Heart left ventricle (tissue), 16 donors: ENCODE measurements around the gene CNTN5. TPM values are rescaled to one million over a fixed set of nuclear protein-coding genes. Genes with fewer than 3 reads are reported as not detected.

ENCODE experiments used
- ATAC-seq, 4 donors: fragments of 200-7000 bp; cut with Tn5 transposase; one replicate each; pipeline ENCODE4 v1.9.1; 2020 to 2022; ENCODE audit warnings: moderate library complexity in 4 of 4, mild to moderate bottlenecking in 3 of 4, moderate number of reproducible peaks in 1 of 4
- DNase-seq, 5 donors: peaks; one replicate each; pipeline ENCODE4 v3.0.0-alpha.2; 2020
- H3K27ac ChIP-seq, 12 donors: fragments of 200-600 bp; sonication (generic) in 4 of 12; one replicate each; pipeline versions ENCODE4 v1.5.0 to v1.8.0; 2016 to 2022; ENCODE audit warnings: mild to moderate bottlenecking in 2 of 12
- H3K27me3 ChIP-seq, 9 donors: fragments of 200-600 bp; sonication (generic) in 2 of 9; one replicate each; pipeline versions ENCODE4 v1.5.1 to v1.8.0; 2016 to 2022; ENCODE audit warnings: mild to moderate bottlenecking in 3 of 9
- H3K36me3 ChIP-seq, 9 donors: fragments of 200-600 bp; sonication (generic) in 2 of 9; one replicate each; pipeline versions ENCODE4 v1.5.0 to v1.8.0; 2018 to 2022; ENCODE audit warnings: mild to moderate bottlenecking in 2 of 9
- H3K4me1 ChIP-seq, 12 donors: fragments of 200-600 bp; sonication (generic) in 4 of 12; one replicate each; pipeline versions ENCODE4 v1.5.0 to v1.8.0; 2016 to 2022; ENCODE audit warnings: mild to moderate bottlenecking in 3 of 12
- H3K4me3 ChIP-seq, 12 donors: fragments of 200-600 bp; sonication (generic) in 4 of 12; one replicate each; pipeline versions ENCODE4 v1.5.0 to v1.8.0; 2017 to 2022; ENCODE audit warnings: mild to moderate bottlenecking in 9 of 12, moderate library complexity in 4 of 12
- H3K9me3 ChIP-seq, 12 donors: fragments of 200-600 bp; sonication (generic) in 4 of 12; one replicate each; pipeline versions ENCODE4 v1.5.0 to v1.8.0; 2016 to 2022; ENCODE audit warnings: mild to moderate bottlenecking in 1 of 12
- CTCF ChIP-seq, 12 donors: fragments of 200-600 bp; sonication (generic) in 4 of 12; IDR thresholded peaks; one replicate each; pipeline versions ENCODE4 v1.5.0 to v1.8.0; 2018 to 2022; ENCODE audit warnings: antibody characterized with exemption in 12 of 12, mild to moderate bottlenecking in 5 of 12
- POLR2A ChIP-seq, 2 donors: fragments of 450-650 bp; IDR thresholded peaks; one replicate each; pipeline ENCODE4 v1.6.1; 2017; ENCODE audit warnings: antibody characterized with exemption in 2 of 2, mild to moderate bottlenecking in 2 of 2, moderate library complexity in 2 of 2
- WGBS, 4 donors: extraction: QIAGEN DNeasy Blood & Tissue Kit in 2 of 4; methylation state at CpG; one replicate each; pipeline versions ENCODE4 v1.1.5 to v1.1.7; 2013 to 2018; 5-methylcytosine and 5-hydroxymethylcytosine counted together
- intact Hi-C, 10 donors: fragments of 100-400 bp; cut with DNase I; formaldehyde crosslinking; loops; one replicate each; pipeline versions ENCODE4 v1.11.1 to v1.14.2; 2022
- polyA plus RNA-seq, 2 donors: library from polyadenylated mRNA; stranded (reverse); fragments of 200-250 nt; gene quantifications; one replicate each; pipeline ENCODE4 v1.2.3, GENCODE V29; 2013
- total RNA-seq, 9 donors: library from RNA; depleted of rRNA in 2 of 9; stranded (reverse); fragments of >200 nt in 2 of 9; fragmentation: NEBNext Ultra II Directional in 3 of 9; extraction: Animal tissue kit (Norgen Biotek cat#: 25700) in 3 of 9; gene quantifications; one replicate each; pipeline versions ENCODE4 v1.1.0 to v1.2.4, GENCODE V29; 2016 to 2023
- donor health status: ischemic (EF 13 %, LVEDD 7.1; RV severe dilation, severe dysfunction).
- donor health status: healthy with polysubstance abuse.
- donor health status: DM: no; HTN: yes; CAD: no.
- donor health status: DM: no; HTN: no; CAD: no.
- donor health status: ischemic (EF 25% LVEDD 6.9; RV normal size, moderate dysfunction).
- donor health status: ischemic (EF 25% LVEDD 5.7; RV mildly dilated, moderate dysfunction).
- donor health status: healthy.
- donor health status: DM: yes; HTN: yes; CAD: no.
- donor health status: ischemic (EF 35%, LVEDD 5.7; RV mildly dilated, moderate dysfunction).
- donor health status: nonischemic (EF 11% LVEDD 7.7; RV severe dilation, severe dysfunction).
- donor health status: DM: yes; HTN: yes; CAD: no.
- donor health status: PGD.
- donor health status: ischemic (EF 29% LVEDD 5.4; RV normal size, mild dysfunction).
- donor health status: nonischemic (EF 23%, LVEDD 6.1; RV moderate dilation, normal function).

CNTN5 gene
- total and polyA plus RNA-seq, 11 donors = 0.11 to 0.16 TPM; not detected in 9

- 35 to 42% (median 39%) methylated on average over 1 of the region's 1 CpG for WGBS, 4 donors
- no peaks in the 10 kb centered on the region for H3K27me3 ChIP-seq
- H3K9me3 ChIP-seq = no peaks in the 10 kb centered on the region
- H3K4me3 ChIP-seq = no peak overlapping the region
- no peaks in the 10 kb centered on the region for H3K4me1 ChIP-seq
- no peak for TF ChIP-seq POLR2A (IDR thresholded peaks at IDR 0.05)
- TF ChIP-seq CTCF (IDR thresholded peaks at IDR 0.05) = no peak
- no peak for DNase-seq
- no peak for ATAC-seq
- no peak overlapping the region for H3K27ac ChIP-seq
- intact Hi-C loops = no loop called here
- no peaks in the 10 kb centered on the region for H3K36me3 ChIP-seq
Observed at GRCh38 chr11:99489581-99489980, 468.8 kb downstream of the CNTN5 start.

- 90 to 94% (median 92%) methylated on average over 4 of the region's 4 CpGs for WGBS, 4 donors
- Histone ChIP-seq H3K27ac (no peak overlapping the region), H3K27me3 (no peaks in the 10 kb centered on the region), H3K4me3 (no peak overlapping the region), H3K9me3 (no peaks in the 10 kb centered on the region), H3K36me3 (no peaks in the 10 kb centered on the region), H3K4me1 (no peaks in the 10 kb centered on the region)
- TF ChIP-seq CTCF (IDR thresholded peaks at IDR 0.05) = no peak
- no peak for TF ChIP-seq POLR2A (IDR thresholded peaks at IDR 0.05)
- DNase-seq (no peak), ATAC-seq (no peak)
- intact Hi-C loops = no loop called here
Observed at GRCh38 chr11:99494065-99494464, 473.3 kb downstream of the CNTN5 start.

GRCh38 chr11:99501655-99502054 is 480.9 kb downstream of the CNTN5 start:
- DNase-seq (no peak), ATAC-seq (no peak)
- no peaks in the 10 kb centered on the region for H3K27me3 ChIP-seq
- H3K27ac ChIP-seq = no peak overlapping the region
- H3K36me3 ChIP-seq = no peaks in the 10 kb centered on the region
- WGBS, 4 donors = 64 to 84% (median 77%) methylated on average over 2 of the region's 2 CpGs
- no peak for TF ChIP-seq POLR2A (IDR thresholded peaks at IDR 0.05)
- TF ChIP-seq CTCF (IDR thresholded peaks at IDR 0.05) = no peak
- H3K4me1 ChIP-seq = peaks cover 0 to 3% (median 0%) of the 10 kb centered on the region in 12 donors
- intact Hi-C loops = no loop called here
- H3K4me3 ChIP-seq = no peak overlapping the region
- H3K9me3 ChIP-seq = no peaks in the 10 kb centered on the region

DNA sequence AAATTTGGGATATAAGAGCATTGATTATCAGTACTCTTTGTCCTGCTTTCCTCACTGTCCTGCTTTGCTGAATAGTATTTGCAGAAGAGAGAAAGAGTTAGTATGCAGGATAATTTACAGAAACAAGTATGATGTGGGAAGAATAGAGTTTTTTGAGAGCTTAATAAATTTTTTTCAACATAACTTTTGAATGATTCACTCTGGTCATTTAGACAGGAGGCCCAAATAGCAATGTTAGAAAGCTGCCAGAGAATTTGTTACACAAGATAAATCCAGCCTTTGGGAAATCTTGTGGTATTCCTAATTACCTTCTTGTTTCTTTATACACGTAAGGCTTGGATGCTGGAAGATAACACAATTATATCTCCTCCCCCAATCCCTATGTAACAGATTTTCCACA is 484.6 kb downstream of the CNTN5 start:
- Histone ChIP-seq H3K36me3 (no peaks in the 10 kb centered on the region), H3K9me3 (no peaks in the 10 kb centered on the region), H3K27me3 (no peaks in the 10 kb centered on the region), H3K4me1 (peaks cover 0 to 3% (median 0%) of the 10 kb centered on the region in 12 donors), H3K27ac (no peak overlapping the region), H3K4me3 (no peak overlapping the region)
- no peak for DNase-seq
- WGBS, 4 donors = 39 to 67% (median 55%) methylated on average over 1 of the region's 1 CpG
- intact Hi-C loops = no loop called here
- no peak for TF ChIP-seq CTCF (IDR thresholded peaks at IDR 0.05)
- ATAC-seq = no peak
